Esophagus muscularis mucosa (tissue), 4 donors: ENCODE measurements around the gene RPA3. TPM values are rescaled to one million over a fixed set of nuclear protein-coding genes. Genes with fewer than 3 reads are reported as not detected.

Source experiments
- DNase-seq: peaks from one replicate; pipeline ENCODE4 v3.0.0-alpha.2; 2017; ENCODE audit errors: extremely low spot score
- H3K27ac ChIP-seq, 4 donors: fragments of 200-600 bp; sonication (generic); replicated peaks in 1 of 4; 1 replicate in 3 of 4; 2 replicates in 1 of 4; pipeline ENCODE4 v1.5.1; 2016 to 2019; ENCODE audit warnings: mild to moderate bottlenecking in 1 of 4
- H3K27me3 ChIP-seq, 4 donors: fragments of 200-600 bp; sonication (generic); one replicate each; pipeline versions ENCODE4 v1.5.1 to v1.6.0; 2016 to 2019
- H3K36me3 ChIP-seq, 4 donors: fragments of 200-600 bp; sonication (generic); one replicate each; pipeline ENCODE4 v1.5.1; 2016 to 2019
- H3K4me1 ChIP-seq, 4 donors: fragments of 200-600 bp; sonication (generic); one replicate each; pipeline ENCODE4 v1.5.1; 2016 to 2019
- H3K4me3 ChIP-seq, 4 donors: fragments of 200-600 bp; sonication (generic); 1 replicate in 2 of 4; 2 replicates in 2 of 4; pipeline ENCODE4 v1.5.1; 2016 to 2019; ENCODE audit warnings: mild to moderate bottlenecking in 4 of 4, moderate library complexity in 1 of 4
- H3K9me3 ChIP-seq, 4 donors: fragments of 200-600 bp; sonication (generic); 1 replicate in 3 of 4; 2 replicates in 1 of 4; pipeline ENCODE4 v1.5.1; 2016 to 2019
- CTCF ChIP-seq, 3 experiments: fragments of 200-600 bp in 2 of 3; fragments of 450-650 bp in 1 of 3; sonication (generic) in 2 of 3; IDR thresholded peaks; one replicate each; pipeline ENCODE4 v1.5.1; 2017 to 2019; ENCODE audit warnings: antibody characterized with exemption in 3 of 3, mild to moderate bottlenecking in 2 of 3, moderate library complexity in 1 of 3
- EP300 ChIP-seq: sonication (generic); formaldehyde crosslinking; IDR thresholded peaks from one replicate; pipeline ENCODE4 v1.6.1; 2017; ENCODE audit warnings: antibody characterized with exemption
- POLR2A ChIP-seq: fragments of 450-650 bp; IDR thresholded peaks from one replicate; pipeline ENCODE4 v1.6.1; 2017; ENCODE audit warnings: antibody characterized with exemption, moderate library complexity, mild to moderate bottlenecking, low read depth
- POLR2AphosphoS5 ChIP-seq, 2 donors: sonication (generic); formaldehyde crosslinking; IDR thresholded peaks; one replicate each; pipeline ENCODE4 v1.6.1; 2017; ENCODE audit warnings: antibody characterized with exemption in 2 of 2
- WGBS: methylation state at CpG from one replicate; pipeline ENCODE4 v1.1.5; 2018; 5-methylcytosine and 5-hydroxymethylcytosine counted together
- intact Hi-C: fragments of 100-400 bp; cut with DNase I; formaldehyde crosslinking; loops from one replicate; pipeline ENCODE4 v1.15.1; 2023
- total RNA-seq, 4 donors: library from RNA; depleted of rRNA; stranded (reverse); fragments of >200 nt; gene quantifications; one replicate each; pipeline versions ENCODE4 v1.1.0 to v1.2.1, GENCODE V29; 2016

RPA3 gene
- total RNA-seq = 10 to 100 TPM; 11.5 to 22.0 (median 16.3) TPM

- no peaks in the 10 kb centered on the region for H3K36me3 ChIP-seq
- WGBS = 69% methylated on average over 1 of the region's 1 CpG
Observed at GRCh38 chr7:7718492-7718891, at the start of gene RPA3. Gene RPA3 (minus strand): TSS chr7:7718607. CDS start chr7:7640418, 78,189 bp downstream.

GRCh38 chr7:7766671-7767070 lies 48.3 kb upstream of the RPA3 start:
- no peak for DNase-seq
- H3K27ac ChIP-seq = no peak overlapping the region
- no peak overlapping the region for H3K4me3 ChIP-seq
- H3K4me1 ChIP-seq = peaks cover 3 to 24% (median 18%) of the 10 kb centered on the region in 4 donors
- TF ChIP-seq CTCF (IDR thresholded peaks at IDR 0.05) (no peak), POLR2A (no peak), EP300 (no peak), POLR2AphosphoS5 (IDR thresholded peaks at IDR 0.05) (no peak)
- no peaks in the 10 kb centered on the region for H3K9me3 ChIP-seq
- intact Hi-C loops = no loop called here
- no peaks in the 10 kb centered on the region for H3K27me3 ChIP-seq
- no peaks in the 10 kb centered on the region for H3K36me3 ChIP-seq

More at GRCh38 chr7:7718492-7718891, at the start of gene RPA3:
- H3K27me3 ChIP-seq = no peaks in the 10 kb centered on the region
- no peaks in the 10 kb centered on the region for H3K9me3 ChIP-seq
- H3K4me1 ChIP-seq = peaks cover 0 to 10% (median 4%) of the 10 kb centered on the region in 4 donors
- TF ChIP-seq POLR2AphosphoS5 (IDR thresholded peaks at IDR 0.05) (no peak), CTCF (IDR thresholded peaks at IDR 0.05) (no peak), POLR2A (no peak), EP300 (no peak)
- no peak within 1 kb of the TSS for H3K27ac ChIP-seq
- DNase-seq = no peak
- intact Hi-C loops = no loop called here
- no peak within 1 kb of the TSS for H3K4me3 ChIP-seq

GRCh38 chr7:7765422-7765821 lies 47.0 kb upstream of the RPA3 start:
- intact Hi-C loops = no loop called here
- Histone ChIP-seq H3K27ac (no peak overlapping the region), H3K4me1 (peaks cover 3 to 27% (median 22%) of the 10 kb centered on the region in 4 donors), H3K27me3 (no peaks in the 10 kb centered on the region), H3K4me3 (no peak overlapping the region), H3K36me3 (no peaks in the 10 kb centered on the region), H3K9me3 (no peaks in the 10 kb centered on the region)
- no peak for DNase-seq
- TF ChIP-seq EP300 (no peak), CTCF (IDR thresholded peaks at IDR 0.05) (no peak), POLR2AphosphoS5 (IDR thresholded peaks at IDR 0.05) (no peak), POLR2A (no peak)

- TF ChIP-seq EP300 (no peak), POLR2A (no peak), POLR2AphosphoS5 (IDR thresholded peaks at IDR 0.05) (no peak), CTCF (IDR thresholded peaks at IDR 0.05) (no peak)
- H3K27ac ChIP-seq = no peak overlapping the region
- WGBS = 82% methylated on average over 3 of the region's 3 CpGs
- H3K4me3 ChIP-seq = no peak overlapping the region
- H3K9me3 ChIP-seq = no peaks in the 10 kb centered on the region
- intact Hi-C loops = no loop called here
- no peaks in the 10 kb centered on the region for H3K36me3 ChIP-seq
- peaks cover 3 to 27% (median 19%) of the 10 kb centered on the region in 4 donors for H3K4me1 ChIP-seq
- no peaks in the 10 kb centered on the region for H3K27me3 ChIP-seq
- DNase-seq = no peak
Observed at GRCh38 chr7:7764520-7765396, 46.4 kb upstream of the RPA3 start.
